Stimulated activated CD8-positive, alpha-beta memory T cell treated with anti-CD3 and anti-CD28 coated beads, Interleukin-12 subunit alpha, Interleukin-12 subunit beta, amount 100 ng/mL, for 4 hours (primary cell): ENCODE data around the gene KRTAP4-11.
"Not testable (repeated sequence)": the region's sequence is repeated elsewhere in the genome, so short reads cannot be mapped to it uniquely, and the experiment has no call there.

Experiments
- DNase-seq: peaks from one replicate; pipeline ENCODE4 v3.0.0-alpha.2; 2020; ENCODE audit warnings: low read depth

KRTAP4-11 gene

GRCh38 chr17:41084100-41084856 lies 33.9 kb downstream of the KRTAP4-11 start, which contains the start of gene KRTAP4-7:
TSS of gene KRTAP4-7 (plus strand) at chr17:41084150. CDS start at chr17:41084207, 57 bp downstream.
- DNase-seq = not testable (repeated sequence)

GRCh38 chr17:41083427-41083826 lies 34.7 kb downstream of the KRTAP4-11 start:
- DNase-seq = not testable (repeated sequence)

- no peak for DNase-seq
These were observed 35.5 kb downstream of the KRTAP4-11 start for GRCh38 chr17:41082626-41083025.

- DNase-seq = no peak
These were observed 41.4 kb downstream of the KRTAP4-11 start for GRCh38 chr17:41076788-41077187.

GRCh38 chr17:41073676-41074075 lies 44.5 kb downstream of the KRTAP4-11 start:
- DNase-seq = no peak

GRCh38 chr17:41071606-41072360 lies 46.4 kb downstream of the KRTAP4-11 start:
- no peak for DNase-seq

- no peak for DNase-seq
These were observed 49.1 kb downstream of the KRTAP4-11 start for GRCh38 chr17:41069031-41069430.

- no peak for DNase-seq
These were observed 50.9 kb downstream of the KRTAP4-11 start for GRCh38 chr17:41067281-41067680.
